ENCODE results near the gene OXTR.

OXTR gene

GRCh38 chr3:8769088-8769822 is at the start of gene OXTR:
OXTR (minus strand) TSS chr3:8769613; CDS start chr3:8768187, 1,426 bp downstream.
- Histone ChIP-seq H4K20me1 (ENCODE audit: insufficient read depth) (no peaks in the 10 kb centered on the region), H3K36me3 (ENCODE audit: insufficient read depth) (no peaks in the 10 kb centered on the region), H3K4me1 (ENCODE audit: low read depth, poor library complexity, severe bottlenecking) (no peaks in the 10 kb centered on the region), H2AFZ (ENCODE audit: low read depth) (peak within 1 kb of the TSS; percentile 60; the same call in 1 of the 2 replicates), H3K4me2 (peak within 1 kb of the TSS; percentile 31; the same call in 1 of the 2 replicates), H3K9ac (no peak within 1 kb of the TSS), H3K4me3 (IDR thresholded peaks at IDR 0.05; ENCODE audit: insufficient read depth, low read depth, low read length) (peak within 1 kb of the TSS; percentile 67), H3K79me2 (ENCODE audit: insufficient read depth, low read depth) (no peaks in the 10 kb centered on the region), H3K27me3 (ENCODE audit: insufficient read depth, low read depth) (no peaks in the 10 kb centered on the region), H3K27ac (no peak within 1 kb of the TSS)
- TF ChIP-seq, protein P1, sequence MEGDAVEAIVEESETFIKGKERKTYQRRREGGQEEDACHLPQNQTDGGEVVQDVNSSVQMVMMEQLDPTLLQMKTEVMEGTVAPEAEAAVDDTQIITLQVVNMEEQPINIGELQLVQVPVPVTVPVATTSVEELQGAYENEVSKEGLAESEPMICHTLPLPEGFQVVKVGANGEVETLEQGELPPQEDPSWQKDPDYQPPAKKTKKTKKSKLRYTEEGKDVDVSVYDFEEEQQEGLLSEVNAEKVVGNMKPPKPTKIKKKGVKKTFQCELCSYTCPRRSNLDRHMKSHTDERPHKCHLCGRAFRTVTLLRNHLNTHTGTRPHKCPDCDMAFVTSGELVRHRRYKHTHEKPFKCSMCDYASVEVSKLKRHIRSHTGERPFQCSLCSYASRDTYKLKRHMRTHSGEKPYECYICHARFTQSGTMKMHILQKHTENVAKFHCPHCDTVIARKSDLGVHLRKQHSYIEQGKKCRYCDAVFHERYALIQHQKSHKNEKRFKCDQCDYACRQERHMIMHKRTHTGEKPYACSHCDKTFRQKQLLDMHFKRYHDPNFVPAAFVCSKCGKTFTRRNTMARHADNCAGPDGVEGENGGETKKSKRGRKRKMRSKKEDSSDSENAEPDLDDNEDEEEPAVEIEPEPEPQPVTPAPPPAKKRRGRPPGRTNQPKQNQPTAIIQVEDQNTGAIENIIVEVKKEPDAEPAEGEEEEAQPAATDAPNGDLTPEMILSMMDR (conservative IDR thresholded peaks at IDR 0.05; ENCODE audit: low read depth, low read length), result peak; percentile 88

DNA sequence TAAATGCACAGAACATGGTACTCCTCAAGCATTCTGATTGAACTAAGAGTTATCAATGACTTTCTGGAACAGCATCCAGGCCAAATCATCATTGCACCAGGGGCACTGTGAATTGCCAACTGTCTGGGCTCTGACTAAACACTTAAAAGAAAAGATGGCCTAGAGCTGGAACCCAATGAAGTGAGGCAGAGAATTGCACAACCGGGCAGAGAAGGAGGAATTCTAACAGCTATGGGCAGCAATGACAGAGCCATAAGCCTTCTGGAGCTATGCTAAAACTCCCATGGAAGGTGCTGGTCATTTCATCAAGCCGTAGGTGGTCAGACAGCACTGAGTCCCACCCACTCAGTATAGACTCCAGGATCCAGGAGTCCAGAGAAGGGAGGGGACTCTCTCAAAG is 48.1 kb upstream of the OXTR start:
- no peaks in the 10 kb centered on the region for H3K4me1 ChIP-seq (ENCODE audit: low read depth, poor library complexity, severe bottlenecking)
- H3K79me2 ChIP-seq (ENCODE audit: insufficient read depth, low read depth), result no peaks in the 10 kb centered on the region
- H3K36me3 ChIP-seq (ENCODE audit: insufficient read depth), result no peaks in the 10 kb centered on the region
- H3K27ac ChIP-seq, result no peak overlapping the region
- no peaks in the 10 kb centered on the region for H3K27me3 ChIP-seq (ENCODE audit: insufficient read depth, low read depth)
- no peak overlapping the region for H3K4me3 ChIP-seq (IDR thresholded peaks at IDR 0.05; ENCODE audit: insufficient read depth, low read depth, low read length)
- H3K9ac ChIP-seq, result no peak overlapping the region
- TF ChIP-seq, protein P1 (conservative IDR thresholded peaks at IDR 0.05; ENCODE audit: low read depth, low read length), result no peak
- no peaks in the 10 kb centered on the region for H4K20me1 ChIP-seq (ENCODE audit: insufficient read depth)
- H3K4me2 ChIP-seq, result no peak overlapping the region
- no peak overlapping the region for H2AFZ ChIP-seq (ENCODE audit: low read depth)

DNA sequence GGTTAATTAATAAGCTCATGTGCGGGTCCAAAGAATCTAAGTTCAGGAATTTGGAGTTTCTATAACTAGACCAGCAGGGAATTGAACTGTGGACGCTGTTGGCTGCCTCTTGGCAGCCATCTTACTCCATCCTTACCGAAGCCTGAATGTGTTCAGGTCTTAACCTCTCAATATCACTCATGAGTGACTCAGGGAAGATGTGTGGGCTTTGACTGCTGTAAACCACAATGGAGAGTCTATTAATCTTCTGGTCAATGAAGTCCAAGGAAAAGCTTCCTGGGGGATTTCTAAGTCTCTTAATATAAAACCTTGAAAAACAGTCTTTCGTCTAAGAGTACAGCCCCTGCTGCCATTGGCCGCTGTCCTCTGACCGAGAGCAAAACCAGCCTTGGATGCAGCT is 46.7 kb upstream of the OXTR start:
- Histone ChIP-seq H3K36me3 (ENCODE audit: insufficient read depth) (no peaks in the 10 kb centered on the region), H4K20me1 (ENCODE audit: insufficient read depth) (no peaks in the 10 kb centered on the region), H3K4me1 (ENCODE audit: low read depth, poor library complexity, severe bottlenecking) (no peaks in the 10 kb centered on the region), H2AFZ (ENCODE audit: low read depth) (no peak overlapping the region), H3K4me2 (no peak overlapping the region), H3K4me3 (IDR thresholded peaks at IDR 0.05; ENCODE audit: insufficient read depth, low read depth, low read length) (no peak overlapping the region), H3K79me2 (ENCODE audit: insufficient read depth, low read depth) (no peaks in the 10 kb centered on the region), H3K27ac (no peak overlapping the region), H3K27me3 (ENCODE audit: insufficient read depth, low read depth) (no peaks in the 10 kb centered on the region), H3K9ac (no peak overlapping the region)
- TF ChIP-seq, protein P1 (conservative IDR thresholded peaks at IDR 0.05; ENCODE audit: low read depth, low read length), result no peak

GRCh38 chr3:8813411-8813810 is 44.0 kb upstream of the OXTR start:
- Histone ChIP-seq H3K36me3 (ENCODE audit: insufficient read depth) (no peaks in the 10 kb centered on the region), H3K27ac (no peak overlapping the region), H2AFZ (ENCODE audit: low read depth) (no peak overlapping the region), H3K4me3 (IDR thresholded peaks at IDR 0.05; ENCODE audit: insufficient read depth, low read depth, low read length) (no peak overlapping the region), H3K9ac (no peak overlapping the region), H4K20me1 (ENCODE audit: insufficient read depth) (no peaks in the 10 kb centered on the region), H3K4me1 (ENCODE audit: low read depth, poor library complexity, severe bottlenecking) (no peaks in the 10 kb centered on the region), H3K79me2 (ENCODE audit: insufficient read depth, low read depth) (no peaks in the 10 kb centered on the region), H3K27me3 (ENCODE audit: insufficient read depth, low read depth) (no peaks in the 10 kb centered on the region), H3K4me2 (no peak overlapping the region)
- TF ChIP-seq, protein P1 (conservative IDR thresholded peaks at IDR 0.05; ENCODE audit: low read depth, low read length), result no peak

Data from KMS-11 (cell line).